ENCODE data around the gene JAKMIP1.

The JAKMIP1 gene

GRCh38 chr4:6086846-6087245 lies 113.5 kb downstream of the JAKMIP1 start:
- no peak for DNase-seq

GRCh38 chr4:6085691-6086628 lies 114.4 kb downstream of the JAKMIP1 start:
- DNase-seq, result no peak

GRCh38 chr4:6085028-6085690 lies 115.2 kb downstream of the JAKMIP1 start:
- no peak for DNase-seq

GRCh38 chr4:6079965-6080364 lies 120.4 kb downstream of the JAKMIP1 start:
- no peak for DNase-seq

GRCh38 chr4:6078560-6078959 lies 121.8 kb downstream of the JAKMIP1 start:
- DNase-seq, result no peak

- DNase-seq, result no peak
Measured at GRCh38 chr4:6076391-6076790, 124.0 kb downstream of the JAKMIP1 start.

- no peak for DNase-seq
Measured at GRCh38 chr4:6074758-6075157, 125.6 kb downstream of the JAKMIP1 start.

GRCh38 chr4:6071959-6072720 lies 128.2 kb downstream of the JAKMIP1 start:
- DNase-seq, result no peak

GRCh38 chr4:6071191-6071958 lies 129.0 kb downstream of the JAKMIP1 start:
- no peak for DNase-seq

GRCh38 chr4:6069845-6070709 lies 130.3 kb downstream of the JAKMIP1 start:
- DNase-seq, result no peak

GRCh38 chr4:6068986-6069385 lies 131.4 kb downstream of the JAKMIP1 start:
- no peak for DNase-seq

GRCh38 chr4:6065934-6066590 lies 134.3 kb downstream of the JAKMIP1 start:
- no peak for DNase-seq

GRCh38 chr4:6065166-6065565 lies 135.2 kb downstream of the JAKMIP1 start:
- DNase-seq, result no peak

- DNase-seq, result no peak
Measured at GRCh38 chr4:6064383-6064782, 136.0 kb downstream of the JAKMIP1 start.

- DNase-seq, result no peak
Measured at GRCh38 chr4:6063684-6064083, 136.7 kb downstream of the JAKMIP1 start.

GRCh38 chr4:6062133-6062532 lies 138.2 kb downstream of the JAKMIP1 start:
- DNase-seq, result no peak

- no peak for DNase-seq
Measured at GRCh38 chr4:6059375-6059805, 141.0 kb downstream of the JAKMIP1 start.

- no peak for DNase-seq
Measured at GRCh38 chr4:6058531-6059374, 141.6 kb downstream of the JAKMIP1 start.

- DNase-seq, result no peak
Measured at GRCh38 chr4:6056976-6057766, 143.2 kb downstream of the JAKMIP1 start.

All from HCEC 1CT (cell line).